SK-MEL-5 (cell line): ENCODE measurements around the gene GYG1. TPM values are rescaled to one million over a fixed set of nuclear protein-coding genes. Genes with fewer than 3 reads are reported as not detected.
"Not testable (repeated sequence)": the region's sequence is repeated elsewhere in the genome, so short reads cannot be mapped to it uniquely, and the experiment has no call there.

Experiments
- DNase-seq: peaks from one replicate; pipeline ENCODE4 v3.0.0-alpha.2; 2016; ENCODE audit warnings: low read depth, low spot score
- in situ Hi-C: cut with HindIII; loops from 2 replicates; pipeline ENCODE4 v1.10.0; 2016; ENCODE audit warnings: low sequenced_read_pairs, high pct_unique_total_duplicates, low pct_unique_long_range_greater_than_20kb
- total RNA-seq: library from RNA; depleted of rRNA; stranded (reverse); fragments of >200 nt; shearing (Covaris generic); gene quantifications from 2 replicates; pipeline ENCODE4 v1.2.3, GENCODE V29; 2014

The GYG1 gene
- total RNA-seq, 1 experiment from 2014 or later: 35.3 TPM

DNA sequence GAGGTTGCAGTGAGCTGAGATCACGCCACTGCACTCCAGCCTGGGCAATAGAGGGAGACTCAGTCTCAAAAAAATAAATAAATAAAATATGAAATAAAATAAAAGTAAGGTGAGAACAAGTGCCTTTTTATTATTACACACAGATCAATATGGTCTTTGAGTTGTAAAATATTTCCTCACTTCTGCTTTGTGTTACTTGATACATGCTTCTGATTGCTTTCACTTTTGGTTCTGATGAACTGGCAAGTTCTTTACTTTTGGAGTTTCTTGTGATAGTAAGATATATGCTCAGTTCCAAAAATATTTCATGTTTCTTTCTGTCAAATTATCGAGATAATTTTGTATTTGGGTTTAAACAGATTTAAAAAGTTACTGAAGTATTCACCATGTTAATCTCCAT lies 16.6 kb upstream of the GYG1 start:
- no peak for DNase-seq
- in situ Hi-C loops: no loop called here

DNA sequence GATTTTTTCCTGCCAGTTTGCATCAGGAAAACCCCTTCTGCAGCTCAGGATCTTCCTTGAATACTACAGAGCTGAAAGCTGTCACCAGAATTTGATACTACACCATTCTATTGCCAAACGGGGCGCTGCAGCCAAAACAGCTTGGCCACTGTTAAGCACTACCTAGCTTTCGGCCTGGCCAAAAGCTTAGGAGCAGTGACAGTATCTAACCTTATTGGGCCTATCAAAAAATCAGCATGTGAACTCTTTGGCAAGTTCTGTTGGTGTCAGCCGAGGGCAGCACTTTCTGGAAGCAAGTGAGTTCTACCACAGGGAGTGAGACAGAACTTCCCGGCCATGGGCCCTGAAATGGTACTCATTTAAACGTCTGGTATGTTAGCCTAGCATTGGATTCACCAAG lies 16.1 kb upstream of the GYG1 start:
- in situ Hi-C loops: no loop called here
- no peak for DNase-seq

DNA sequence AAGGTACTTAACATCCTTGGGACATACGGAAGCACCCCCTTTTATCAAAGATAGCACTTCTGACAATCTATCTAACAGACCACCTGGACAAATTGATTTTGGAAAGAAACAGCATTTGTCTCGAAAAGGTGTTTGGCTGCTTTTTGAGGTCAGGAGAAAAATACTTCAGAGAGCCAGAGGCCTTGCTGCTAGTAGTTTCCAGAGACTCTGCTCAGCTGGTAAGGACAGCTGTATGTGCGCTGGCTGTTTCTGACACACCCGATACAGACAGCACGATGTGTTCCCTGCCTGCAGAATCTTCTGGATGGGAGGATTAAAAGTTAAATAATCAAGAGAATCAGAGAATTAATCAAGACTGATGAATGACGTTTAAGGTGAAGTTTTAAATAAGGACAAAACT lies 15.6 kb upstream of the GYG1 start:
- no peak for DNase-seq
- in situ Hi-C loops: no loop called here

DNA sequence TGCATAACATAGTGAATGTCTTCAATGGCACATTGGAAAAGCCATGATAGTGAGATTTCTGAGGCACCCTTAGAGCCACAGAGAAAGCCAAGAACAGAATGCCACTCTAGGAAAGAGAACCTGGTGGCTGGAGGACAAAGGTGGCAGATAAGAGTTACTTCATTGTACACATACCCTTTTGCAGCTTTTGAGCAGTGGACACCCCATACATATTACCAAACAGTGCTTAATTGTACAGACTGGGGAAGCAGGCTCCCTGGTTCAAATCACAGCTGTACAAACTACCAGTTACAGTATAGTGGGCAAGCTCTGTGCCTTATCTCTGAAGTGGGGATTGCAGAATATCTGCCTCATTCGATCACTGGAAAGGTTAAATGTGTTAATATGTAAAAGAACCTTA lies 10.1 kb upstream of the GYG1 start:
- in situ Hi-C loops: no loop called here
- DNase-seq: no peak

DNA sequence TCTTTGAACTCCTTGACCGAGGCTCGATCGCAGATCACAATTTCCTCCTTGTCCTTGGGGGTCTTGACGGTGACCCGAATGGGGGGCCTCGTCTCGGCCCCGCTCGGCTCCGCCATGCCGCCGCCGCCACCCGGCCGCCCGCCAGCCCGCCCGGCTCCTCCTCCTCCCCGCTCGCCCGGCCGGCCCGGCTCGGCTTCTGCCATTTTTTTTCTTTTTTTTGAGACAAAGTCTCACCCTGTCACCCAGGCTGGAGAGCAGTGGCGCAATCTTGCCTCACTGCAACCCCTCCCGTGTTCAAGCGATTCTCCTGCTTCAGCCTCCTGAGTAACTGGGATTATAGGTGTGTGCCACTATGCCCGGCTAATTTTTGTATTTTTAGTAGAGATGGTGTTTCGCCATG lies 3.8 kb upstream of the GYG1 start:
- DNase-seq, in situ Hi-C loops: not testable (repeated sequence)

DNA sequence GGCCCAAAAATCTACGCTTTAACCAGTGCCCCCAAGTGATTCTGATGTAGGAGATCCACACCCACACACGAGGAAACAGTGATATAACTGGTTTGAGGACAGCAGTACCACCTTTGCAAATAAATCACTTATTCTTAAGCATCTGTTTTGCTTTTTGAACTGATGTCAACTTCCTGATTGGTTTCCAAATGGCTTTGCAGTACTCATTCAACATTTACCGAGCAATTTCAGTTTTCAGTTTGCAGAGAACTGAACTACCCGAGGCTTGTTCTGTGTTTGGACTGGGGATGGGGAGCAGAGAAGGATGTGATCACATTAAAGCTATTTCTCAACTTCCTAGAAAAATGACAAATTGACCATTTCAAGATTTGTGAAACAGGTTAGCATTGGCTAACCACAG lies 1.1 kb upstream of the GYG1 start:
- in situ Hi-C loops: no loop called here
- DNase-seq: no peak

DNA sequence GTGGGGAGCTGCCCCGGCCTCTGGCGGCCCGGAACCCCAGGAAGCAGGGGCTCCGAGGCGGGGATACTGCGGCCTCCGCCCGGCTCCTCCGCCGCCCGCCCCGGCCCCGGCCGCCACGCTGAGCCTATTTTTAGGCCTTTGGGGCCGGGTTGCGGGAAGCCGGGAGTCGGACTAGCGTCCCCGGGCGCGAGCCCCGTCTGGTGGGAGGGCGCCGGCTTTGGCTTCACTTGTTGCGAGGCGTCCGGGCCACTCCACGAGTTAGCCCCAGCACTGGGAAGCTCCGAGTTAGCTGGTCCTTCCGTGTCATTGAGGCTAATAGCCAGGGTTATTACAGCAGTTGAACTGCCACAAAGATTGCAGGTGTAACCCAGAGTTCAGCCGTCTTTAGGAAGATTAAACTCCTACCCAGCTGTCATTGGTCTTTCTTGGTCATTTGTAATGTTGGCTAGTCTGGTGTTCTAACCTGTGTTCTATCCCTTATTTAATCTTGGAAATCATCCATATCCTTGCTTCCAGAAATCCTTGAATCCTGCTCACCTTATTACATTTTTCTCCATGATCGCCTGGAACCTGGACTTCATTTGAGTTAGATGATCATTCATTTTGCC lies 791 bp downstream of the GYG1 start:
- DNase-seq: peak; percentile 26
- in situ Hi-C loops: no loop called here

DNA sequence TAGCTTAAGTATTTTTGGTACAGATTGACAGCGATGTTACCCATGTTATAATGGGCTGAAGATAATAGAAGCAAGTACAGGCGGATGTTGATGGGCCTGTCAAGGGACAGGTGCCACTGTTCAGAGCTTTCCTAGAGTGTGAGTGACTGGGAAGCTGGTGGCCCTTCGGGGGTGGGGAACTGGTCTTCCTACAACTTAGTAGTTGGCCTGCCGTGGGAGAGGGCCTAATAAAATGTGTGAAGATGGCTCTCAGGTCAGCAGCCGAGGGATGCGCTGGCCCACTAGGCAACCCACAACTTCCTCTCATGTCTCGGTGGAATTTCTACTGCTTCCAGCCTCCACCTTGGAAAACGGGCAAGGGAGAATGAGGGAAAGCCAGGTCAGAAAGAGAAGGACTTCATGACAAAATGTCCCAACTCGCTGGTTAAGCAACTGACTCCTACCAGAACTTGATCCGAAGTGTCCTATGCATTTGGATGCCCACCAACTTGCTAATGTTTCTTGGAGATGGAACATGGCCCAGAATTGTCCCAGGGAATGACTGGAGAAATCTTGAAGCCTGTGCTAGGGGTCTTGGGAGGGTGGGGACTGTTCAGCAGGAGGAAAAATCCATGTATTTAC lies 1.4 kb downstream of the GYG1 start:
- in situ Hi-C loops: no loop called here
- no peak for DNase-seq

DNA sequence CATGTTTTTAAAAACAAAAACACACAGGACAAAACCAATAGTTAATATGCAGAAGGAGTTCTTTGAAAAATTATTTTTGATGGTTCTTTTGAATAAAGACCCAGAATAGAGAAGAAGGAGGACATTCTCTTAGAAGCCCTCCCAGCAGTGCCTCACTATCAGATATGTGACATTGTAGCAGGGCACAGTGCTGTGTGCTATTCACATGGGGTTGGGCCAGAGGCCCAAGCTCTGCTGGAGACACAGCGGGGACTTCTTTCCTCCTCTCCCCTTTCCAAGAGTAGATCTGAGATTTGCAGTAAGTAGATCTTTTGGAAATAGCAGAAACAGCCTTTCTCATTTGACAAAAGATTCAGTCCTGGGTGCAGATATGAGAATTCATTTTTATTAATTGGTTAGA lies 6.3 kb downstream of the GYG1 start:
- in situ Hi-C loops: no loop called here
- DNase-seq: no peak

DNA sequence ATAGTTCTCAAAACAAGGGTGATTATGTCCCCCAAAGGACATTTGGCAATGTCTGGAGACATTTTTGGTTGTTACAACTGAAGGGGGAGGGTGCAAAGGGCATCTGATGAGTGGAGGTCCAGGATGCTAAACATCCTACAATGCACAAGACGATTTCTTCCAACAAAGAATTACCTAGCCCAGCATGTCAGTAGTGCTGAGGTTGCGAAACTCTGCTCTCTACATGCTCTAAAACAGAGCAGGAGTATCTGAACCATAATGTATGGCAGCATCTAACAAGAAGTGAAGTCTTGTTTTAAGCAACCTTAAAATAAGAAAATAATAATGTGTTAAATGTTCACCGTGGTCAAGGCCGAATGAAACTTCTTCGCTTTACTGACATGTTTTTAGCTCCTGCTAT lies 7.0 kb downstream of the GYG1 start:
- in situ Hi-C loops: no loop called here
- no peak for DNase-seq

DNA sequence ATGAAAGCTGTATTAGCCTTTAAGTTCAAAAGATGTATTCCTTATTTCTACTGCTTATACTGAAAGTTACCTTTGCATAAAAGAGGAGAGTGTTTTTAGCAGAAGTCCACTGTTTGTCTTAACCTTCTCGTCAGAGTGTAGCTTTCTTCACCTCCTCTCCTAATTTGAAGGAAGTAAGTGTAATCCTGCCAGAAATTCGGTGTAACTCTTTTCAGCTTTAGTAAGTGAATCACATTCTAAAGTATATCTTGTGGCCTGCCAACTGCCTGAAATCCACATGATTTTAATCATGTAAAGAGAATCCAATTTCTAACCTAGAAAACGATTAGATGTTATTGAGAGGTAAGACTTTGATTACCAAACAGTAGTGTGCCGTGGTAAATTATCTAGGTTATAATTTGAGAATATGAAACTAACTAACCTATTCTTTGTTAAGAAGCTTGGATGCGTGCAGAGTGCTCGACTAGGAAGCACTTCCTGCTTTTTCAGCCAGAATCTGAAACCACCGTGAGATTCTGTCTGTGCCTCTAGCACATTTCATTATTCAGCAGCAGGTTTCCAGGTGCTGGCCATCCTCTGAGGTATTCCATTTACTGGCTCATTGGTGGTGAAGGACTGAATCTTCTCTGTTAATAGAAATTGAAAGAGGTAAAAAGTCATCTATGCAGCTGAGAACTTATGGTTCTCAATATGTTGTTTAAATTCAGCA lies 7.5 kb downstream of the GYG1 start:
- no peak for DNase-seq
- in situ Hi-C loops: no loop called here

DNA sequence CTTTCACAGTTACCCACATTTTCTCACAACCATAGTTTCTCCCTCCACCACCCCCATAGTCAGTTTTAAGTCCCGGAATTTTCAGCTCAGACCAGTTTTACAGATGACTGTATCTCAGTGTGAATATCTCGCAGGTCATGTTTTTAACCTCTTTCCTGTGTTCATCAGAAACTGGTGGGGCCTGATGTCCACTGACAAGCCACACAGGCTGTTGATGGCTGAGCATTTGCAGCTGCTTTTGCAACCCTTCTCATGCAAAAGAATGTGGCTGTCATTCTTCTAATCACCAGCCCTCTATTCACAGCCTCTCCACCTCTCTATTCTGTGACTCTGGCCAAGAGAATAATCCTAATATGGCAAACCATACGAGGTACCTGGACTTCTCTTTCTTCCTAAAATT lies 8.5 kb downstream of the GYG1 start:
- in situ Hi-C loops: no loop called here

DNA sequence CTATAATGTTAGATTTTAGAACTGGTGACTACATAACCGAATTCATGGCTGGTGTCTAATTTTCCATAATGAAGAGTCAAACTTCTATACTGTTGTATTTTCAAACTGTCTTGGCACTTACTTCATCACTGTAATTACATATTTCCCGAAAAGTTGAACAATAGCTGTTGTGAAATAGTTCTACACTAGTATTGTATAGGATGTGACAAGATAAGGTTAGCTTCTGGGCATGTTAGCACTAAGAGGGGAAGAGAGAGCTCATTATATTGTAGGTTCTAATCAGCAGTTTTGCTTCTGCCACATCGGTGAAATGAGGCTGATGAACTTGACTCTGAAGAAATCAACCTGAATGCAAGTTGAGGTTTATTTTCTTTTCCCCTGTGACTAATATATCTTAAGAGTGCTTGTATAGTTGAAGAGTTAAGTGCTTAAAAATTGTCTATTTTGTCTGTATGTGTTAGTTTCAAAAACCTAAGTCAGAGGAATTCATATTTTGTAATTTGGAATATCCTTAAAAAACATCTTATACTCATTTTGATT lies 8.9 kb downstream of the GYG1 start:
- no peak for DNase-seq
- in situ Hi-C loops: no loop called here

More for the DNA sequence above, 8.5 kb downstream of the GYG1 start:
- DNase-seq: no peak

DNA sequence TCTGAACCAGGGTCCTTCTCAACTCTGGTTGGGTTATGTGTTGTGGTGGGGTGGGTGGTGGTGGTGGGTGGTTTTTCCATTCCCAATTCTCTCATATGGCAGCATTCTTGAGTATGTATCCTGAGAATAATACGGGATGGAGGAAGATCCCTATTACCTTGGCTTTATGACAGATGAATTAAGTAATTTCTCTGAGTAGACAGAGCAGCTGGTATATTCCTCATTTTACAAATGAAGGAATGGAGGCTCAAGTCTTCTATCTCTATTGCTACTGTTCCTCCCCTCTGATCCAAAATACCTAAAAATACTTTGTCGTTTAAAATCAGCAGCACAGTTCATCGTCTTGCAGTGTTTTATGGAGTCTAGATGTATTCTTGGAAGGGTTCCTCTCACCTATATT lies 10.4 kb downstream of the GYG1 start:
- in situ Hi-C loops: no loop called here
- DNase-seq: no peak

DNA sequence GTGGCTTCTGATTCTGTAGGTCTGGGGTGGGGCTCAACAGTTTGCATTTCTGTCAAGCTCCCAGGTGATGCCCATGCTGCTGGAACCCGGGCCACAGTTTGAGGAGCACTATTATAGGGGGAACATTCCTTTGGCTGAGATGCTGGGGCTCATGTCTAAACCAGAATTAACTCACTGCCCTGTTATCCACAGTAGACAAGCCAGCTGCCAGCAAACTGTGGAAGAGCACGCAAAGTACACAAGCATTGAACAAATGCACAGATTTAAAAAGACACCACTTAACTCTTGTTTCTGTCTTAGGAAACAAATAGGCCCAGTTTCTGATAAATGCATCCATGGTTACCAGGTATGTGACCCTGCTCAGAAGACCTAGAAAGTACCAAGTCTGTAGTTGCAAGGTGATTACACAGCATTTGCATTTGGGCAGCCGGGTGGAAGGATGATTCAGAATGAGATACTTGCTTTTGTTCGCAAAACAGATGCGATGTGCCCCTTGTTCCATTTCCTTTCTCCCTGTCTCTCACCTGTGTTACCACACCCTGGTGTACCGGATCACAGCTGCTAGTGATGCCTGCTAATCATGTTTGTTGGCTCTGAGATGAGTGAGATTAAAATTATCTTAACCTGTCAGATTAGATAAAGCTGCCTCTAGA lies 12.4 kb downstream of the GYG1 start:
- in situ Hi-C loops: no loop called here
- no peak for DNase-seq

DNA sequence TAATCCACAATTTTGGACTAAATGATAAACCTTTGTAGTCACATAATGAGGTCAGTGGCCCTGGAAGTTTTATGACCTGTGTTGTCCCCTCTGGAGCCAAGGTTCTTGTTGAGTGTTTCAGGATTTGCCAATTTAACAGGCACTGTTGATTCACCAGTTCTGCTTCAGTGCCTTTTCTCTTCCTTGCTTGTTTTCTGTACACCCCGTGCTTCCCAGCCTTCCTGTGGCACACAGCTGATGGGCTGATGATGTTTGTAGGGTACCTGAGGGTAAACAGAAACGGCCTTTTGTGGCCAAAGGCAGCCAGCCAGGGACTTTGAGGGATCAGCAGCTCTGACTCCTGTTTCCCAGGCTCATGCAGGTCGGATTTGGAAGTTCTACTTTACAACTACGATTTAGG lies 13.3 kb downstream of the GYG1 start:
- DNase-seq: peak; percentile 16
- in situ Hi-C loops: no loop called here

DNA sequence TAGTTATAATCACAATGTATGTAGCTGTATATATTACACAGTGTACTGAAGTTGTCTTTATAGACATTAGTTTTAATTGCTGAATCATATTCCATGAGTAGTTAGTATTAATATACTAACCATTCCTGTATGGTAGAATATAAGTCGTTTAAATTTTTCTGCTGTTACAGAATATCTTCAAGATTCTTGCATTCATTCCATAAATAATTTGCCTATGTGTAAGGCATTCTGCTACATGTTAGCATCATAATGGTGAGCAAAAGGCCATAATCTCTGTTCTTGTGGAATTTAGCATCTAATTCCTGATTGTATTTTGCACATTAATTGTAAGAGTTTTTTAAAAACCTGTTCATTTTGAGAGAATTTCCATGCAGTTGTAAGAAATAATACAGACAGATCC lies 14.1 kb downstream of the GYG1 start:
- in situ Hi-C loops: no loop called here
- no peak for DNase-seq

DNA sequence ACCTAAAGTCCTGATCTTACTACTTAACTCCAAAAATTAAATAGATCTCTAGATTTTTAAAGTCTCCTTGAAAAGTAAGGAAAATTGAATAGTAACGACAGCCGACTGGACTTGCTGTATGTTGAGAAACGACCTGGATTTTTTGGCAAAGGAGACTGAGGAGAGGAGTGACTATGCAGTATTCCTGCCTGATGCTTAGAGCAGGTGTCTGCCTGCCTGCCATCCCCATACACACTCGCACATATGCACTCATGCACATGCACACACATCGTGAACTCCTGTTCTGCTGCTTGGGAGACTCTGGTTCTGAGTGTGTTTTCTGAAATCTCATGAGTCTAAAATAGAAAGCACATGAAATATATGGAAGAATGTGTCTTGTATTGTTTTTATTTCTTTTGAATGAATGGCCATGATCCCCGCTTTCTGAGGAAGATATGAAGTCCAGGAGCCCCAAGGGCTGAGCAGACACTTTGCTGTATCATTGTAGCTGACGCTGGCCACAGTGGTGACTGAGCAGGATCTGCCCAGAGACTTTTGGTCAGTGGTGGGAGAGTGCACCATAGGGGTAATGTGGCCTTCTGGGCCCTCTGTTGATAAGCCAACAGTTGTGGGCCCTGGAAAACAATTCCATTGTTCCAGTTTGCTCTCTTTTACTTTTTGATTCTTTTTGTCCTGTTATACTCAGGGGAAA lies 16.4 kb downstream of the GYG1 start:
- in situ Hi-C loops: no loop called here
- no peak for DNase-seq
